K562 (cell line): ENCODE data around the gene THOC7. TPM values are rescaled to one million over a fixed set of nuclear protein-coding genes. Genes with fewer than 3 reads are reported as not detected.

ENCODE experiments used
- ARNT ChIP-seq, 2 experiments: fragments of 450-650 bp; IDR thresholded peaks; 2 replicates each; pipeline ENCODE4 v1.6.1; 2016; ENCODE audit warnings: mild to moderate bottlenecking in 1 of 2
- FOXA1 ChIP-seq: fragments of 450-650 bp; IDR thresholded peaks from 2 replicates; pipeline ENCODE4 v1.6.1; 2016; ENCODE audit warnings: mild to moderate bottlenecking, borderline replicate concordance
- GATAD2A ChIP-seq: fragments of 450-650 bp; IDR thresholded peaks from 2 replicates; pipeline ENCODE4 v1.6.1; 2017
- GTF2A2 ChIP-seq: IDR thresholded peaks from 2 replicates; pipeline ENCODE4 v1.6.1; 2016; ENCODE audit warnings: mild to moderate bottlenecking, missing genetic modification characterization, missing compliant biosample characterization
- GTF2F1 ChIP-seq: IDR thresholded peaks from 2 replicates; pipeline ENCODE4 v1.6.1; 2011; ENCODE audit warnings: low read depth, low read length, improper control_type of control experiment
- KHSRP ChIP-seq: fragments of 450-650 bp; IDR thresholded peaks from 2 replicates; pipeline ENCODE4 v1.6.1; 2017
- MYC ChIP-seq, 2 experiments: fragments of 250-450 bp in 1 of 2; sonication (Bioruptor Pico) in 1 of 2; IDR thresholded peaks; 2 replicates each; pipeline versions ENCODE4 v1.5.1 to v1.6.1; 2012 to 2021; ENCODE audit warnings: low read depth in 2 of 2, borderline replicate concordance in 1 of 2, improper control_type of control experiment in 1 of 2, low read length in 1 of 2, mild to moderate bottlenecking in 1 of 2, moderate library complexity in 1 of 2
- NEUROD1 ChIP-seq: fragments of 150-350 bp; IDR thresholded peaks from 2 replicates; pipeline ENCODE4 v1.6.1; 2014; ENCODE audit warnings: borderline replicate concordance, low read length, low read depth; ENCODE audit not compliant: partially characterized antibody
- NR0B1 ChIP-seq: fragments of 450-650 bp; IDR thresholded peaks from one replicate; pipeline ENCODE4 v1.6.1; 2018; ENCODE audit warnings: mild to moderate bottlenecking, moderate library complexity; ENCODE audit not compliant: partially characterized antibody
- NR1H2 ChIP-seq: sonication (generic); formaldehyde crosslinking; IDR thresholded peaks from 2 replicates; pipeline ENCODE4 v1.4.0; 2020; ENCODE audit warnings: mild to moderate bottlenecking, missing genetic modification reagents
- PML ChIP-seq: IDR thresholded peaks from 2 replicates; pipeline ENCODE4 v1.6.1; 2012; ENCODE audit warnings: low read length, inconsistent platforms
- REST ChIP-seq, 2 experiments: fragments of 450-650 bp; formaldehyde crosslinking in 1 of 2; IDR thresholded peaks; 2 replicates each; pipeline versions ENCODE4 v1.4.0 to v1.6.1; 2014 to 2020; ENCODE audit warnings: mild to moderate bottlenecking in 2 of 2, borderline replicate concordance in 1 of 2, low read depth in 1 of 2
- SRSF1 ChIP-seq: fragments of 200-400 bp; formaldehyde crosslinking; IDR thresholded peaks from 2 replicates; pipeline ENCODE4 v1.6.1; 2017; ENCODE audit warnings: mild to moderate bottlenecking, low read depth, low read length, moderate library complexity
- SRSF7 ChIP-seq: fragments of 200-400 bp; formaldehyde crosslinking; optimal IDR thresholded peaks from 2 replicates; pipeline ENCODE3; 2017; ENCODE audit warnings: mild to moderate bottlenecking, low read depth, low read length
- TCF15 ChIP-seq: fragments of 250-450 bp; sonication (Bioruptor Pico); IDR thresholded peaks from 2 replicates; pipeline ENCODE4 v1.8.0; 2022; ENCODE audit warnings: moderate library complexity, mild to moderate bottlenecking, inconsistent platforms
- TRIM24 ChIP-seq, 2 experiments: fragments of 450-650 bp; IDR thresholded peaks; 2 replicates each; pipeline ENCODE4 v1.6.1; 2016
- ZNF507 ChIP-seq: conservative IDR thresholded peaks from 2 replicates; pipeline ENCODE4 v1.6.1; 2017; ENCODE audit warnings: missing genetic modification characterization, missing compliant biosample characterization
- ZNF583 ChIP-seq: fragments of 250-450 bp; sonication (Bioruptor Pico); IDR thresholded peaks from 2 replicates; pipeline ENCODE4 v1.4.0; 2020
- ZNF75A ChIP-seq: fragments of 450-650 bp; formaldehyde crosslinking; IDR thresholded peaks from 2 replicates; pipeline ENCODE4 v1.4.0; 2020; ENCODE audit warnings: mild to moderate bottlenecking
- ZNF780A ChIP-seq: fragments of 250-450 bp; sonication (Bioruptor Pico); IDR thresholded peaks from 2 replicates; pipeline ENCODE4 v1.5.0; 2021; ENCODE audit warnings: mild to moderate bottlenecking
- polyA plus RNA-seq, 8 experiments: library from polyadenylated mRNA; depleted of rRNA in 4 of 8; stranded (reverse) in 5 of 8; unstranded in 3 of 8; fragments of >200 nt; fragmentation: Nextera tagmentation in 2 of 8; fragmentation: Illumina TruSeq in 1 of 8; extraction: Ambion mirVana in 2 of 8; extraction: Trizol in 1 of 8; gene quantifications; 2 replicates each; pipeline versions ENCODE4 v1.2.1 to v1.2.3, GENCODE V29; 2011 to 2014; ENCODE audit warnings: inconsistent platforms in 1 of 8, missing spikeins in 1 of 8
- total RNA-seq, 7 experiments: library from RNA; depleted of rRNA in 6 of 7; stranded (reverse); fragments of >200 nt in 6 of 7; fragmentation: Illumina TruSeq in 2 of 7; extraction: Trizol in 2 of 7; gene quantifications; 2 replicates each; pipeline versions ENCODE4 v1.2.1 to v1.2.3, GENCODE V29; 2011 to 2021; ENCODE audit warnings: low replicate concordance in 1 of 7

The THOC7 gene
- total and polyA plus RNA-seq, 9 of the 15 experiments (the other 6 are each of a cell fraction or from before 2014, with no cell fraction given): 56.5 to 129 (median 94.7) TPM

GRCh38 chr3:63911873-63912767 is 48.5 kb upstream of the THOC7 start, which contains the start of gene SCAANT1 (continued):
- TF ChIP-seq MYC (IDR thresholded peaks at IDR 0.05; ENCODE audit: low read depth, low read length) (peak; percentile 3; the same call in 1 of the 2 replicates), MYC (CRISPR knock-in tag; IDR thresholded peaks at IDR 0.05; ENCODE audit: borderline replicate concordance, low read depth) (no peak), NR1H2 (CRISPR knock-in tag) (no peak), TRIM24 (IDR thresholded peaks at IDR 0.05) (no peak; a peak in 1 of 4 replicates), KHSRP (no peak), GATAD2A (no peak), FOXA1 (no peak), PML (no peak), ZNF507 (tag) (no peak), NR0B1 (no peak), ZNF780A (CRISPR knock-in tag) (no peak), ZNF583 (CRISPR knock-in tag) (no peak), SRSF1 (no peak), ARNT (IDR thresholded peaks at IDR 0.05) (no peak), SRSF7 (no peak), TCF15 (CRISPR knock-in tag) (no peak), GTF2A2 (tag) (no peak), REST (IDR thresholded peaks at IDR 0.05; ENCODE audit: borderline replicate concordance) (no peak), REST (CRISPR knock-in tag; IDR thresholded peaks at IDR 0.05; ENCODE audit: low read depth) (no peak), ZNF75A (CRISPR knock-in tag) (no peak), NEUROD1 (no peak), GTF2F1 (no peak)
